PC-3 (cell line): ENCODE measurements around the gene DNER. TPM values are rescaled to one million over a fixed set of nuclear protein-coding genes. Genes with fewer than 3 reads are reported as not detected.
"Not testable (repeated sequence)": the region's sequence is repeated elsewhere in the genome, so short reads cannot be mapped to it uniquely, and the experiment has no call there.

Experiments used
- ATAC-seq: fragments of 200-7000 bp; cut with Tn5 transposase; 2 replicates; pipeline ENCODE4 v1.9.1; 2020; ENCODE audit warnings: mild to moderate bottlenecking, moderate library complexity
- BruUV-seq: library from RNA; stranded (reverse); fragments of 400-500 nt; replicated peaks from 2 replicates; lab custom pipeline; 2021; lab: Mats Ljungman, UMichigan
- CTCF ChIA-PET: fragments of 300-600 bp; sonication (Branson Sonifier 250); formaldehyde crosslinking; loops from one replicate; lab custom pipeline; 2022; ENCODE audit warnings: antibody characterized with exemption; lab: Charles Lee
- POLR2A ChIA-PET: fragments of 300-600 bp; sonication (Branson Sonifier 250); formaldehyde crosslinking; loops from one replicate; lab custom pipeline; 2022; ENCODE audit warnings: antibody characterized with exemption; ENCODE audit not compliant: unreplicated experiment; lab: Charles Lee
- DNase-seq: peaks from one replicate; pipeline ENCODE4 v3.0.0-alpha.2; 2015
- H2AFZ ChIP-seq: fragments of 300-600 bp; sonication (generic); 2 replicates; pipeline ENCODE4 v1.6.0; 2016; ENCODE audit warnings: antibody characterized with exemption, low read length
- H3F3A ChIP-seq: fragments of 300-600 bp; sonication (generic); one replicate; pipeline ENCODE4 v1.6.0; 2017; ENCODE audit warnings: antibody characterized with exemption, low read length, control low read depth, mild to moderate bottlenecking; ENCODE audit not compliant: unreplicated experiment
- H3K27ac ChIP-seq: fragments of 300-600 bp; sonication (generic); 2 replicates; pipeline ENCODE4 v1.5.1; 2016; ENCODE audit warnings: mild to moderate bottlenecking, low read length
- H3K27me3 ChIP-seq: fragments of 300-600 bp; sonication (generic); 2 replicates; pipeline ENCODE4 v1.6.1; 2016; ENCODE audit warnings: low read length, mixed read lengths
- H3K36me3 ChIP-seq: fragments of 300-600 bp; sonication (generic); 2 replicates; pipeline ENCODE4 v1.6.1; 2016; ENCODE audit warnings: low read depth, mixed run types, low read length, mixed read lengths
- H3K4me1 ChIP-seq: fragments of 300-600 bp; sonication (generic); 2 replicates; pipeline ENCODE4 v1.5.1; 2016; ENCODE audit warnings: low read length; ENCODE audit not compliant: insufficient read depth
- H3K4me2 ChIP-seq: fragments of 300-600 bp; sonication (generic); 2 replicates; pipeline ENCODE4 v1.6.0; 2016; ENCODE audit warnings: low read length
- H3K4me3 ChIP-seq: fragments of 300-600 bp; sonication (generic); 2 replicates; pipeline ENCODE4 v1.5.1; 2016; ENCODE audit warnings: mild to moderate bottlenecking, low read length, mixed read lengths
- H3K79me2 ChIP-seq: fragments of 300-600 bp; sonication (generic); 2 replicates; pipeline ENCODE4 v1.6.1; 2017; ENCODE audit warnings: low read length, mixed read lengths
- H3K9ac ChIP-seq: fragments of 300-600 bp; sonication (generic); 2 replicates; pipeline ENCODE4 v1.6.0; 2016; ENCODE audit warnings: mild to moderate bottlenecking, low read length
- H3K9me2 ChIP-seq: fragments of 300-600 bp; sonication (generic); replicated peaks from 2 replicates; pipeline ENCODE4 v1.6.1; 2016; ENCODE audit warnings: mixed run types, low read length, mixed read lengths
- H3K9me3 ChIP-seq: fragments of 300-600 bp; sonication (generic); 2 replicates; pipeline ENCODE4 v1.6.1; 2016; ENCODE audit warnings: low read length, mixed read lengths
- H4K20me1 ChIP-seq: fragments of 300-600 bp; sonication (generic); 2 replicates; pipeline ENCODE4 v1.6.1; 2016; ENCODE audit warnings: low read length, mixed read lengths
- CTCF ChIP-seq: fragments of 300-600 bp; sonication (generic); conservative IDR thresholded peaks from 2 replicates; pipeline ENCODE4 v1.5.1; 2017; ENCODE audit warnings: antibody characterized with exemption, low read depth, mild to moderate bottlenecking, low read length
- EZH2 ChIP-seq: fragments of 300-600 bp; sonication (generic); IDR thresholded peaks from one replicate; pipeline ENCODE4 v1.6.1; 2017; ENCODE audit warnings: antibody characterized with exemption, mild to moderate bottlenecking, low read length; ENCODE audit not compliant: unreplicated experiment
- EZH2phosphoT487 ChIP-seq: fragments of 300-600 bp; sonication (generic); IDR thresholded peaks from 2 replicates; pipeline ENCODE4 v1.6.1; 2018; ENCODE audit warnings: mild to moderate bottlenecking, antibody characterized with exemption, low read length, borderline replicate concordance
- intact Hi-C: fragments of 100-400 bp; cut with micrococcal nuclease; formaldehyde crosslinking; loops from 2 replicates; pipeline ENCODE4 v1.9.0; 2023
- total RNA-seq: library from RNA; depleted of rRNA; stranded (reverse); fragments of >200 nt; gene quantifications from 2 replicates; pipeline ENCODE4 v1.2.3, GENCODE V29; 2014

The DNER gene
- total RNA-seq, 1 experiment from 2014 or later: 1.1 TPM

GRCh38 chr2:229752970-229753729 lies 38.8 kb upstream of the DNER start:
- Histone ChIP-seq H4K20me1 (no peaks in the 10 kb centered on the region), H3K79me2 (no peaks in the 10 kb centered on the region), H3K4me2 (no peak overlapping the region), H3K9me3 (no peaks in the 10 kb centered on the region), H3K36me3 (no peaks in the 10 kb centered on the region), H3K27me3 (no peaks in the 10 kb centered on the region), H3K4me3 (no peak overlapping the region), H3K27ac (no peak overlapping the region), H3F3A (no peaks in the 10 kb centered on the region), H3K9me2 (no peaks in the 10 kb centered on the region), H2AFZ (no peak overlapping the region), H3K9ac (no peak overlapping the region), H3K4me1 (no peaks in the 10 kb centered on the region)
- DNase-seq: no peak
- intact Hi-C loops: no loop called here
- POLR2A ChIA-PET: no interaction called here
- CTCF ChIA-PET: no interaction called here
- no peak for TF ChIP-seq EZH2phosphoT487
- TF ChIP-seq CTCF: no peak
- TF ChIP-seq EZH2: no peak
- no peak for ATAC-seq
- BruUV-seq: no TSS peak

- ChIA-PET POLR2A (no interaction called here), CTCF (no interaction called here)
- no peak for ATAC-seq
- Histone ChIP-seq H3K27ac (no peak overlapping the region), H3K9me3 (no peaks in the 10 kb centered on the region), H3K9me2 (no peaks in the 10 kb centered on the region), H2AFZ (no peak overlapping the region), H3K36me3 (no peaks in the 10 kb centered on the region), H3K4me3 (no peak overlapping the region), H3K4me2 (no peak overlapping the region), H3K27me3 (no peaks in the 10 kb centered on the region), H3K9ac (no peak overlapping the region), H3K4me1 (no peaks in the 10 kb centered on the region), H4K20me1 (no peaks in the 10 kb centered on the region), H3K79me2 (no peaks in the 10 kb centered on the region), H3F3A (no peaks in the 10 kb centered on the region)
- TF ChIP-seq EZH2phosphoT487 (no peak), EZH2 (no peak), CTCF (no peak)
- DNase-seq: no peak
- intact Hi-C loops: no loop called here
- no TSS peak for BruUV-seq
Measured at GRCh38 chr2:229749779-229750178, 35.4 kb upstream of the DNER start.

GRCh38 chr2:229748950-229749349 lies 34.6 kb upstream of the DNER start:
- peak; percentile 62; the same call in 1 of the 2 replicates for ATAC-seq
- Histone ChIP-seq H3F3A (no peaks in the 10 kb centered on the region), H3K9ac (no peak overlapping the region), H4K20me1 (no peaks in the 10 kb centered on the region), H3K79me2 (no peaks in the 10 kb centered on the region), H3K4me1 (no peaks in the 10 kb centered on the region), H3K27ac (no peak overlapping the region), H3K4me2 (no peak overlapping the region), H3K4me3 (no peak overlapping the region), H2AFZ (no peak overlapping the region), H3K36me3 (no peaks in the 10 kb centered on the region), H3K27me3 (no peaks in the 10 kb centered on the region), H3K9me2 (no peaks in the 10 kb centered on the region), H3K9me3 (no peaks in the 10 kb centered on the region)
- ChIA-PET CTCF (no interaction called here), POLR2A (no interaction called here)
- BruUV-seq: no TSS peak
- intact Hi-C loops: no loop called here
- TF ChIP-seq EZH2phosphoT487: no peak
- no peak for TF ChIP-seq EZH2
- TF ChIP-seq CTCF: peak; percentile 41
- no peak for DNase-seq

- H3K4me2 ChIP-seq, H4K20me1 ChIP-seq, H2AFZ ChIP-seq, POLR2A ChIA-PET, H3K9ac ChIP-seq, CTCF ChIA-PET, DNase-seq, H3F3A ChIP-seq, intact Hi-C loops, H3K9me2 ChIP-seq, H3K4me1 ChIP-seq, H3K4me3 ChIP-seq, H3K36me3 ChIP-seq, H3K27me3 ChIP-seq, ATAC-seq, H3K79me2 ChIP-seq, H3K27ac ChIP-seq, BruUV-seq: not testable (repeated sequence)
- peaks cover 11% of the 10 kb centered on the region; the same call in 1 of the 2 replicates for H3K9me3 ChIP-seq
Measured at GRCh38 chr2:229742691-229743090, 28.3 kb upstream of the DNER start.
